HT1080 (cell line): Measurements from ENCODE around the gene ATP13A3. TPM values are rescaled to one million over a fixed set of nuclear protein-coding genes. Genes with fewer than 3 reads are reported as not detected.

Source experiments
- DNase-seq: peaks from one replicate; pipeline ENCODE4 v3.0.0-alpha.2; 2015; ENCODE audit warnings: low read depth
- total RNA-seq: library from RNA; depleted of rRNA; stranded (reverse); fragments of >200 nt; shearing (Covaris generic); gene quantifications from 2 replicates; pipeline ENCODE4 v1.2.3, GENCODE V29; 2014

The ATP13A3 gene
- total RNA-seq, 1 experiment from 2014 or later, result 157 TPM

- DNase-seq, result no peak
Measured at GRCh38 chr3:194446172-194446571, 40.6 kb downstream of the ATP13A3 start.

DNA sequence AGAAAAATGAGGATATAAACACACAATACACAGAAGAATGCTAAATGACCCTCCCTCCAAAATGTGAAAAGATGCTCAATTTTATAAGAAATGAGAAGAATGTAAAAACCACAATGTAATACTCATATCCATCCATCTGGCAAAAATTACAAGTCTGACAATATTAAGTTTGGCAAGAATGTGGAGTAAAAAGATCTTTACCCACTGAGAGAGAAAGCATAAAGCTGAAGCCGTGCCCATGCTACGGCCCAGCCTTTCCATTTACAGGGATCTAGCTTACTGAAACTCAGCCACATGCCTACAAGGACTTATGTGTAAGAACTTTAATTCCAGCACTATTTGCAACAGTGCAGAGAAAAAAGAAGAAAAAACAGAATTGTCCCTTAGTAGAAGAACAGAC lies 42.9 kb downstream of the ATP13A3 start:
- no peak for DNase-seq

- DNase-seq, result no peak
Measured at GRCh38 chr3:194440756-194441155, 46.0 kb downstream of the ATP13A3 start.

DNA sequence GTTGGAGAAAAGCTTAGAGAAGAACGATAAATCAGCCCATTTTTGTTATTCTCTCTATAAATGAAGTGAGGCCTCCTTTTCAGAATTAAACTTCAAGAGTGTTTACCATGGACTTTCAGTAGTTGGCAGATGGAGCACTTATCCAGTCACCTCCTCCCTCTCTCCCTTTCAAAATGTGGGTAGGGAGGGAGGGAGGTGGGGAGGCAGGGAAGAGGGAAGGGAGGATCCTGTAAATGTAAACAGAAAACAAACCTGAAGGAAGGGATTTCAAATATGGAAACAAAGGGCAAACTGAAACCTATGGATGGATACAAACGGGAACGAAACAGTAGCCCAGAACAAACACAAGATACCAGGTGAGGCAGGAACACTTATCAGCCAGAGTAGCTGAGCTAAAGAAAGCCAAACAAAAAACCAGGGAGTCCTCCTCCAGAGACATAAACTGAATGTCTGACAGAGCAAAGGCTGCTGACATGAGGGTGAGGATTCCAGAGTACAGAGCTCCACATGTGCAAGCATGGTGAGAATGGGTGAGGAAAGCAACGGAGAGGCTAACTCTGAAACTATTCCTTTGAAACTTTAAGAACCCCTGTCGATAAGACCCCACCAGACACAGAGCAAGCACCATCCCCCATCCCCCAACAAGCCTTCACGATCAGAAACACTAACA lies 46.8 kb downstream of the ATP13A3 start:
- DNase-seq, result no peak

DNA sequence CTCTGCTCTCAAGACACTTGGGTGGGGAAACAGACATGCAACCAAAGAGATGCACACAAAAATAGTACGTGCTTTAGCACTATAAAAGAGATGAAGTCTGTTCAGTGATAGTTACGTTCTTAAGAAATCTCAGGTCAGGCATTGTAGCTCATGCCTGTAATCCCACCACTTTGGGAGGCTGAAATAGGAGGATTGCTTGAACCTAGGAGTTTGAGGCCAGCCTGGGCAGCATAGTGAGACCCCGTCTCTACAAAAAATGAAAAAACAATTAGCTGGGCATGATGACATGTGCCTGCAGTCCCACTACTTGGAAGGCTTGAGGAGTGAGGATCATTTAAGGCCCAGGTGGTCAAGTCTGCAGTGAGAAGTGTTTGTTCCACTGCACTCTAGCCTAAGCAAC lies 52.3 kb downstream of the ATP13A3 start:
- no peak for DNase-seq

GRCh38 chr3:194431554-194431953 lies 55.2 kb downstream of the ATP13A3 start:
- DNase-seq, result no peak

DNA sequence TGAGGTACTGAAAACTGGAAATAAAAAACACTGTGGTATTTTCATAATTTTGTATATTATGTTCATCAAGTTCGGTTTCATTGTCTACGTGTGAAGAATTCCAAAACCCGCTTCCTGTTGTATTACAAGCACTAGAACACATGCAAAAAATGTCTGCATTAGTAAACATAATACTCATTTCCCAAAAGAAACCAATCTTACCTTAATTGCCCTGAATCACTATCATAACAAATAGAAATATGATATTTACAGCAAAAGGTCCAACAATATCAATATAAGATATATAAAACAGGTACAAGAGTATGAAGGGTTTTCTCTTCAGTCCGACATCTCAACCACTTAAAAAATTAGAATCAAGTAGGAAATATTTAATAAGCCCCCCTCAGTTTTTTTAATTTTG lies 61.4 kb downstream of the ATP13A3 start:
- DNase-seq, result no peak

GRCh38 chr3:194424953-194425352 lies 61.8 kb downstream of the ATP13A3 start:
- no peak for DNase-seq

DNA sequence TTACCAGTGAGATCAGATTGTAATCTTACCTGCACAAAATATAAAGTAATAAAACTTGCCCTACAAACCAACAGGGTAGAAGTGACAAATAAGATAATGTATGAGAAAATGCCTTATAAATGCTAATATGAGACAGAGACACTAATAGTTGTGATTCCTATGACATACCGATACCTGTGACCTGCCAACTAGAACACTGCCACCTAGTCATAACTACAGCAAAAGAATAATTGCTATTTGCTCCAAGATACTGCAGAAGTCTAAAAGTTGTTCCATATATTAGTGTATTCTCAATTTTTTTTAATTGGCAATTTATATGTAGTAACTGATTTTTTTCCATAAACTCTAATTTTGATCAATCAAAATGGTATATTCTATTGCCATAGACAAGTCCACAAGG lies 62.4 kb downstream of the ATP13A3 start:
- no peak for DNase-seq

- no peak for DNase-seq
Measured at GRCh38 chr3:194423317-194423716, 63.5 kb downstream of the ATP13A3 start.

- no peak for DNase-seq
Measured at GRCh38 chr3:194422188-194422587, 64.6 kb downstream of the ATP13A3 start.

DNA sequence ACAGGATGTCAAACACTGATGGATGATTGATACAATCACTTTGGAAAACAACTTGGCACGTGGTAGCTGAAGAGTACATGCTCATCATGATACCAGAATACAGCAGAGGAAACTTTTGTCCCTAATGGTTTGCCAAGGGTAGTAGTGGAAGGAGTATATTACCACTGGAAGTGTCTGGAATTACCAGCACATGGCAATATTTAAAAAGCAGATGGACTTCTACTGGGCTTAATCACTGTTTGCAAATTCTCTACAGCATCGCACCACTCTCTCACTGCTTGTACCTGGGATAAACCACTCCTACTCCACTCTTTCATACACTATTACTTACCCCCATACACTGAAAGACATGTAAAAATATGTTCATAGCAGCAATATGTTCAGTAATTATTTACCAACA lies 68.1 kb downstream of the ATP13A3 start:
- no peak for DNase-seq

- peak; percentile 49 for DNase-seq
Measured at GRCh38 chr3:194407423-194407822, 79.4 kb downstream of the ATP13A3 start.

DNA sequence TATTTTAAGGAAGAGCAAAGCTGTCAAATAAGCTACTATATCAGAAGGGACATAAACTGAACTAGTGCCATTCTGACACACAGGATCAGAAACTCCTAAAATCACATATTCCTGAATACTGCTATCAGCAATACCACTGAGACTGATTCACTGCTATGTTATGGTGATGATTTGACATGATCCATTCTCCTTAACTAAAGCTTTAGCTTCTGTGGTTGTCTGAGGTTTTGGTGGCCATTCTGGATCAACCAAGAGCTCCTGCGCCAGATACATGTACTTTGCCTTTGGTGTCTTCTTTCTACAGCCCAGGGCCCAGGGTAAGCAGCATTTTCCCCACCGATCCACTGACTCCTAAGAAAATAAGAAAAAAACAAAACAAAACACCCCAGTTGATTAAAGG lies 81.0 kb downstream of the ATP13A3 start:
- no peak for DNase-seq

DNA sequence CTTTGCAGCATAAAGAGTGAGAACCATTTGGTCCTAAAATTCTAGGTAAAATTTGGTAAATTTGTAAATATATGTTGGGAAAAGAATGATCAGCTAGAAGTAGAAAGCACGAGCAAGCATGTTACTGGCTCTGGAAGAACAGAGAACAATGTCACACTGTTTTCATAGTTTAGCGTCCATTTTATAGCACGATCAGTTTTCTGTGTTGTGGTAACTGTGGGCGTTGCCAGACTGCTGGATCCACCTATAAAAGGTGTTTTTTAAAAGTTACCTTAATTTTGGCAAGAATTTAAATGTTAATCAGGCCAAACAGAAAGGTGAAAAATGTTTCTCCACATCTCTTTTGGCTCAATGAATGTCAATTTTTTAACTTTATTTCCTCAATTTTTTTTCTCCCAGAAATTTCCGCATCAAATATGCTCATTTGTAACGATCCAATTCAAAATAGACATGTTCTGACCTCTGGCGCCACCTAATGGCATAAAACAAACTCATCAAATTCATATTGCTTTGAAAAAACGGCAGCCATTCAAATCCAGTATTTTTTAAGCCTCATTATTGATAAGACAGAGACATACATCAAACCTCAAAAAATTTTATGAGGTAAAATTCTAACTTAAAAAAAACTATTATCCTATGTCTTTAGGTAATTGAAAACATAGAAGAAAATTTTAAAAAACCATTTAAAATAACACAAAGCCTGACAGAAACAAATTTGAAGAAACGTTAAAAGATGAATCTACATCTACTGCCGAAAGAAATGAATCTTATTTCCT lies 82.2 kb downstream of the ATP13A3 start:
- peak; percentile 58 for DNase-seq

DNA sequence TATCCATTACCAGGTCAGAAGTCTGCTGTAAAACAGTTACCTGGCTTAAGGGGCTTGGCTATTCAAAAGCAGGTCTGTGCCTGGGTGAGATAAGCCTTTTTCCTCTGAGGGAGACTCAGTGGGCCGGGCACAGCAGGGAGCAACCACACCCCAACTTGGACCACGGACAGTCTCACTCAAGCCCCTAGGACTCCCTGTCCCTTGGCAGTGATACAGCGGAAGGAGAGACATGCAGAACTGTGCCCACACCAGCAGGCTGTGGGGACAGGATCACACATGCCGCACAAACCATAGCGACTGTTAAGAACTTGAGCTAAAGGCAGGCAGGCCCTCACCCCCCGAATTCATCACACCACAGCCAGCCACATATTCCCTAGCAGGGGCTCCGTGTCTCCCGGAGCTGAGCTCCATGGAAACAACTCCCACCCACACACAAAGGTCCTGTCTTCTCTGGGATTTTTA lies 84.9 kb downstream of the ATP13A3 start:
- DNase-seq, result no peak

- DNase-seq, result no peak
Measured at GRCh38 chr3:194401346-194401745, 85.5 kb downstream of the ATP13A3 start.

DNA sequence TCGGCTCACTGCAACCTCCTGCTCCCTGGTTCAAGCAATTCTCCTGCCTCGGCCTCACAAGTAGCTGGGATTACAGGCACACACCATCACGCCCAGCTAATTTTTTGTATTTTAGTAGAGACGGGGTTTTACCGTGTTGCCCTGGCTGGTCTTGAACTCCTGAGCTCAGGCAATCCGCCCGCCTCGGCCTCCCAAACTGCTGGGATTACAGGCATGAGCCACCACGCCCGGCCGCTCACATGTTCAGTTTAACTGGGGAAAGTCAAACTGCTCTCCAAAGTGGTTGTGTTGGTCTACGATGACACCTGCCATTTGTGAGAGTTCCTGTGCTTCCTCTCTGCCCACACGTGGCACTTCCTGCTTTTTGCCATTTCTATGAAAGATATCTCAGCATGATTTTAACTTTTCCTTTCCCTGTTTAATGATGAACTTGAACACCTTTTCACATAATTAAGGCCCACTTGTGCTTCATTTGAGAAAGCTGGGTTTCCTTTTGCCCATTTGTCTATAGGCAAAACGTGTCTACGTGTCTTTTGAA lies 86.9 kb downstream of the ATP13A3 start:
- no peak for DNase-seq

DNA sequence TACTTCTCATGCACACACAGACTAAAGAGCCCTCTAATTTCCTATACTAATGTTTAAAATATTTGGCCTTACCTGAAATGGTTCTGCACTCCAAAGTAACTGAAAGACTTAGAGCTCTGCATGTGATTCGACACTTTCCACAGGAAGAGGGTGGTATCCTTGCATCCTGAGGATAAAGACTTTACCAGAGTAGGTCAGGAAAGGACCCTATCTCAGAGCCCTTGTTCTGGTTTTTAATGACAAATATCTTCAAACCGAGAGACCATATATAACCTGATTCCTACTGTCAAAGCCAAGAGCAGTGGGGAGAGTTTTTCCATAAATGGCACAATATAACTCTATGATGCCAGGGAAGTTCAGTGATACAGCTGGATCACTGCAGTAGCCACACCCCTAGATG lies 87.6 kb downstream of the ATP13A3 start, which contains the start of gene GP5:
Gene GP5 (minus strand): TSS at position 101 of the 400 bp plus-strand sequence. CDS start 984 bp downstream, outside the sequence.
- no peak for DNase-seq

DNA sequence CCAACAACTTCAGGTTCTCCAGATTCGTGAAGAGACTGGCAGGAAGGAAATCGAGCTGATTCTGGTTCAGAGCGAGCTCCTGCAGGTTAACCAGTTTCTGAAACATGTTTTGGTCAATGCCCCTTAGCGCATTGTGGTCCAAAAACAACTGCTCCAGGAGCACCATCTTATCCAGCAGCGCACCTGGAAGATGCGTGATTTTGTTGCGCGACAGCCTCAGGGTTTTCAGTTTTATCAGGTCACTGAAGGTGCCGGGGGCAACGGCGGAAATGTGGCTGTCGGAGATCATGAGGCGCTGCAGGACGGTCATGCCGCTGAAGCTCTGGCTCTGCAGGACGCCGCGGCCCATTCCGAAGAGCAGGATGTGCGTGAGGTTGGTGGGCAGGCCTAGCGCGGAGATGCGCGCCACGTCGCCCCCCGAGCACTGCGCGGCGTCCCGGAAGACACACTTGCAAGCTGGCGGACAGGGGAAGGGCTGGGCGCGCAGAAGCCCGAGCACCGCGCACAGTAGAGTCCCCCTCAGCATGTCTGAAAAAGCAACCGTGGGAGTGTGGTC lies 89.0 kb downstream of the ATP13A3 start:
- DNase-seq, result no peak

DNA sequence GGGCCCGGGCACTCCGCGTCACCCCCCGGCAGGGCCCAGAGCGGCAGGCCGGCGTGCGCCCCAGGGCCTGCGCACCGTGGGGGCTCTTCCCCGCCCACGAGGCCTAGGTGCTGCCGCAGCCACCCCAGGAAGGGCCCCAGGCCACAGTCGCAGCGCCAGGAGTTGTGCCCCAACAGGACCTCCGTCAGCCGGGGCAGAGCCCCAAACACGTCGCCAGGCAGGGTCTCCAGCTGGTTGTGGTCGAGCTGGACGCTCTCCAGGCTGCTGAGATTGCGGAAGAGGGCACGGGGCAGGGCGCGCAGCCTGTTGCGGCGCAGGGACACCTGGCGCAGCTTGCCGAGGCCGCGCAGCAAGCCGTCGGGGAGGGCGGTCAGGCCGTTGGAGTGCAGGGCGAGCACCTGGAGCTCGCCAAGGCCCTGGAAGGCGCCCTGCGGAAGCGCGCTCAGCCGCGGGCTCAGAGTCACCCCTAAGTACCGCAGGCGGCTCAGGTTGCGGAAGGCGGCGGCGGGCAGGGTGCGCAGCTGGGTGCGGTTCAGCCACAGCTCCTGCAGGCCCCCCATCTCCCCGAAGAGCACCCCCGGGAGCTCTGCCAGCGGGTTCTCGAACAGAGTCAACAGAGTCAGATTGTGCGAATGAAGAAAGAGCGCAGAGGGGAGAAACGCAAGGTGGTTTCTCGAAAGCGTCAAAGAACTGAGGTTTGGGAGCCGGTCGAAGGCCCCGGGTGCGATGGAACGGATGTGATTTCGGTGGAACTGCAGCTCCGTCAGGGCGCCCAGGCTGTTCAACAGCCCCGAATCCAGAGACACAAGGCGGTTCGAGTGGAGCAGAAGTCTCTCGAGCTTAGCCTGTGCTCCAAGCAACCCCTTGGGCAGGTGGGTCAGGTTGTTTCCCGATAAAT lies 89.7 kb downstream of the ATP13A3 start:
- DNase-seq, result no peak
